Measurements from ENCODE around the gene NFATC3.

DNA sequence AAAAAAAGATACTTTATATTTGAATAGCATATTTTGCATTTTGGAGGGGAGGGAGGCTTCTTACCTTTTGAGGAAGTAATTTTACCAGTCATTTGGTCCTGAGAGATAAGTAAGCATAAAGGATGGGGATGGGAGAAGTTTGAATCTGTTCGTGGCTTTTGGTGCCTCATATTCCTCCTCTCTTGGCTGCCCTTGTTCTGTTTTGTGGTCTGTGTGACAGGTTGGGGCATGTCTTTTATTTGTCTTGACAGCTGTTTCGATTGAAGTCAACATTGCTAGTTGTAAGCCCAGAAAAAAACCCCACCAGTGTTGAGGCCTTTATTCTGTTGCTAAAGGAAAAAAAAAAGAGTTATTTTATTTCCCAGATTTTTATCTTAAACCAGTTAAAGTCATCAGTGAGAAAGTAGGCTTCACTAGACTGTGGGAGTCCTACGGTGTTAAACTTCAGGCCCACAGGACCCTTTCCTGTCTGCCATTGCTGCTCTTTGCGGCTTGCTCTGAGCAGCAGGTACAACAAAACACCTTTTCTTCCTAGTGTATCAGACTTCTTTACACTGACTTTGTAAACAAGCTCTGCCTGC, 190.5 kb downstream of the NFATC3 start:
- TF ChIP-seq, protein P1, sequence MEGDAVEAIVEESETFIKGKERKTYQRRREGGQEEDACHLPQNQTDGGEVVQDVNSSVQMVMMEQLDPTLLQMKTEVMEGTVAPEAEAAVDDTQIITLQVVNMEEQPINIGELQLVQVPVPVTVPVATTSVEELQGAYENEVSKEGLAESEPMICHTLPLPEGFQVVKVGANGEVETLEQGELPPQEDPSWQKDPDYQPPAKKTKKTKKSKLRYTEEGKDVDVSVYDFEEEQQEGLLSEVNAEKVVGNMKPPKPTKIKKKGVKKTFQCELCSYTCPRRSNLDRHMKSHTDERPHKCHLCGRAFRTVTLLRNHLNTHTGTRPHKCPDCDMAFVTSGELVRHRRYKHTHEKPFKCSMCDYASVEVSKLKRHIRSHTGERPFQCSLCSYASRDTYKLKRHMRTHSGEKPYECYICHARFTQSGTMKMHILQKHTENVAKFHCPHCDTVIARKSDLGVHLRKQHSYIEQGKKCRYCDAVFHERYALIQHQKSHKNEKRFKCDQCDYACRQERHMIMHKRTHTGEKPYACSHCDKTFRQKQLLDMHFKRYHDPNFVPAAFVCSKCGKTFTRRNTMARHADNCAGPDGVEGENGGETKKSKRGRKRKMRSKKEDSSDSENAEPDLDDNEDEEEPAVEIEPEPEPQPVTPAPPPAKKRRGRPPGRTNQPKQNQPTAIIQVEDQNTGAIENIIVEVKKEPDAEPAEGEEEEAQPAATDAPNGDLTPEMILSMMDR (IDR thresholded peaks at IDR 0.05), result no peak
- TF ChIP-seq POLR2A (IDR thresholded peaks at IDR 0.05), result no peak
- TF ChIP-seq EP300 (IDR thresholded peaks at IDR 0.05; ENCODE audit: low read depth), result no peak
- TF ChIP-seq POLR2AphosphoS5 (IDR thresholded peaks at IDR 0.05), result no peak
